ENCODE results near the gene ATF6B. TPM values are rescaled to one million over a fixed set of nuclear protein-coding genes. Genes with fewer than 3 reads are reported as not detected.

The ATF6B gene
- polyA plus RNA-seq, 2 donors, result 47.5 to 60.2 TPM

DNA sequence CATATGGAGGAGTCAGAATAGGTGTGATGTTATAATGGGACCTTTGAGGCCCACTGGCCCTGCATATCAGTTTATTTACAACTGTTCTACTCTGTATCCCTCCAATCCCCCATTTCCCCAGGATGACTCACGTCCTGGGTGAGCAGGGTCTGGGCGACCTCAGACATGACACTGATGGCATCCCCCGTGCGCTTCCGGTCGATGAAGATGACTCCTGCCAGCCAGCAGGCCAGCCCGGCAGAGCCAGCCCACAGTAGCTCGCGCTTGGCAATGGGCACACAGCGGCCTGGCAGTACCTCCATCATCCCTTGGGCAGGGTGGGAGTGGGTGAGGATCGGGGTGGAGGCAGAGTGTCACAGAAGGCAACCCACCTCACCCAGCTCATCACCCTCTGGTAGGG is 42.2 kb upstream of the ATF6B start:
- 91 to 93% methylated on average over 11 of the region's 11 CpGs for WGBS, 2 donors
- H3K36me3 ChIP-seq (ENCODE audit: control insufficient read depth in 2 of 2, insufficient read depth in 2 of 2, low read length in 1 of 2), result peaks cover 0 to 43% of the 10 kb centered on the region in 2 donors
- no peaks in the 10 kb centered on the region for H3K9me3 ChIP-seq (ENCODE audit: control insufficient read depth in 2 of 2, insufficient read depth in 1 of 2, low read depth in 1 of 2, low read length in 1 of 2)
- no peak overlapping the region for H3K4me3 ChIP-seq (ENCODE audit: low read depth in 1 of 2, low read length in 2 of 2)
- no peak overlapping the region for H3K27ac ChIP-seq (ENCODE audit: low read depth in 2 of 2, low read length in 1 of 2)
- H3K4me1 ChIP-seq (ENCODE audit: control insufficient read depth in 2 of 2, insufficient read depth in 2 of 2, low read length in 1 of 2), result peaks cover 2 to 5% of the 10 kb centered on the region in 2 donors
- H3K27me3 ChIP-seq (ENCODE audit: control insufficient read depth in 1 of 2, insufficient read depth in 2 of 2, low read length in 2 of 2), result no peaks in the 10 kb centered on the region

DNA sequence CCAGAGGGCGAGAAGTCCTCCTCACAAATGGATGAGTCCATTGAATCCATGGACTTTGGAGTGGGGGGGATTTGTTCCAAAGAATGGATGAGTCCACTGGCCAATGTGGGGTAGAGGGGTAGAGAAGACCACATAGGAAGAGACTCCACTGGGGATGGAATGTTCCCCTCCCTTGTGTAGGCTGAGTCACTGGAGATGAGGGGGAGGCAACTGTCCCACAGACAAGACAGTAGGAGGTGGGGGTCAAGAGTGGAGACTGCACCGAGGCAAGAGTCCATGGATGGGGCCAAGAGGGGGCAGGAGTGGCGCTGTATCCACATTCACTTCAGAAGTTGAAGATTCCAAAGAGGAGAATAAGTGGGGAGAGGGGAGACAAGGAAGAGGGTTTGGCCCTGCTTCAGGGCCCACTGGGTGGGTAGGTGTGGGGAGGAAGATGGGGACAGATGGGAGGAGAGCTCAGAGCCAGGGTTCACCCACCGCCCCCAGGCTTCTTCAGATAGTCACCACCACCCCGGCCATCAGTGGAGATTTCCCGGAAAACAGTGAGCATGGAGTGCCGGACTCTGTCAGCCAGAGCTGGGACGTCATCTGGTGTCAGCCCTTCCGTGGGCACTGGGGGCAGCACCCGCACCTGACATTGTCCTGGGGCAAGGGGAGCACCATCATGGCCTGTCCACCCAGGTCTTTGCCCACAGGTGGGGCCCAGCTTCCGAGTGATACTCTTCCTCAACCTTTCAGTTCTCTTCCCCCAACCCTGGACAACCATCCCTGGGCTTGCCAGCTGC is 41.0 kb upstream of the ATF6B start:
- no peak overlapping the region for H3K27ac ChIP-seq (ENCODE audit: low read depth in 2 of 2, low read length in 1 of 2)
- WGBS, 2 donors, result 78 to 84% methylated on average over 10 to 11 of the region's 11 CpGs

DNA sequence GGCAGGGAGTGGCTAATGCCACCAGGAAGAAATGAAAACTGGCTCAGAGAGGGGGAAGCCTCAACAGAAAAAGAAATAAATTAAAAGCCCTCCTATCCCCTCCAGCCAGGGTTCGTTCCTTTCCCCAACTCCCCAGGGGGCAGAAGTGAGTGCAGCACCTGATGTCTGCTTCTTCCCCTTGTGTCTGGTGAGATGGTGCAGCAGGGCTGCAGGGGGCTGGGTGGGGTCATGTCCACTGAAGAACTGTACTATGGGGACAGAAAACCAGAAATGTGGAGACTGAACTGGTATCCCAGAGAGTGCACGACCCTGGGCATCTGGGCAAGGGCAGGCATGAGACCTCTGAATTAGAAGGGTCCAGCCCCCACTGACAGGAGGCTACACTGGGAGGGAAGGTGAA is 40.3 kb upstream of the ATF6B start:
- H3K36me3 ChIP-seq (ENCODE audit: control insufficient read depth in 2 of 2, insufficient read depth in 2 of 2, low read length in 1 of 2), result peaks cover 0 to 43% of the 10 kb centered on the region in 2 donors
- H3K27ac ChIP-seq (ENCODE audit: low read depth in 2 of 2, low read length in 1 of 2), result peak overlapping the region in 1 of 2 donors; percentile 3
- no peak overlapping the region for H3K4me3 ChIP-seq (ENCODE audit: low read depth in 1 of 2, low read length in 2 of 2)
- H3K9me3 ChIP-seq (ENCODE audit: control insufficient read depth in 2 of 2, insufficient read depth in 1 of 2, low read depth in 1 of 2, low read length in 1 of 2), result no peaks in the 10 kb centered on the region
- H3K4me1 ChIP-seq (ENCODE audit: control insufficient read depth in 2 of 2, insufficient read depth in 2 of 2, low read length in 1 of 2), result peaks cover 0 to 3% of the 10 kb centered on the region in 2 donors
- 69 to 79% methylated on average over 2 of the region's 2 CpGs for WGBS, 2 donors
- H3K27me3 ChIP-seq (ENCODE audit: control insufficient read depth in 1 of 2, insufficient read depth in 2 of 2, low read length in 2 of 2), result no peaks in the 10 kb centered on the region

More for the DNA sequence above, 41.0 kb upstream of the ATF6B start:
- H3K4me3 ChIP-seq (ENCODE audit: low read depth in 1 of 2, low read length in 2 of 2), result no peak overlapping the region
- H3K9me3 ChIP-seq (ENCODE audit: control insufficient read depth in 2 of 2, insufficient read depth in 1 of 2, low read depth in 1 of 2, low read length in 1 of 2), result no peaks in the 10 kb centered on the region
- H3K36me3 ChIP-seq (ENCODE audit: control insufficient read depth in 2 of 2, insufficient read depth in 2 of 2, low read length in 1 of 2), result peaks cover 0 to 43% of the 10 kb centered on the region in 2 donors
- no peaks in the 10 kb centered on the region for H3K27me3 ChIP-seq (ENCODE audit: control insufficient read depth in 1 of 2, insufficient read depth in 2 of 2, low read length in 2 of 2)
- peaks cover 0 to 3% of the 10 kb centered on the region in 2 donors for H3K4me1 ChIP-seq (ENCODE audit: control insufficient read depth in 2 of 2, insufficient read depth in 2 of 2, low read length in 1 of 2)

- Histone ChIP-seq H3K36me3 (ENCODE audit: control insufficient read depth in 2 of 2, insufficient read depth in 2 of 2, low read length in 1 of 2) (peaks cover 0 to 44% of the 10 kb centered on the region in 2 donors), H3K27ac (ENCODE audit: low read depth in 2 of 2, low read length in 1 of 2) (no peak overlapping the region), H3K9me3 (ENCODE audit: control insufficient read depth in 2 of 2, insufficient read depth in 1 of 2, low read depth in 1 of 2, low read length in 1 of 2) (no peaks in the 10 kb centered on the region), H3K4me1 (ENCODE audit: control insufficient read depth in 2 of 2, insufficient read depth in 2 of 2, low read length in 1 of 2) (peaks cover 0 to 3% of the 10 kb centered on the region in 2 donors), H3K4me3 (ENCODE audit: low read depth in 1 of 2, low read length in 2 of 2) (no peak overlapping the region), H3K27me3 (ENCODE audit: control insufficient read depth in 1 of 2, insufficient read depth in 2 of 2, low read length in 2 of 2) (no peaks in the 10 kb centered on the region)
- 68 to 73% methylated on average over 6 of the region's 6 CpGs for WGBS, 2 donors
These were observed 39.8 kb upstream of the ATF6B start for GRCh38 chr6:32167761-32168262.

- Histone ChIP-seq H3K36me3 (ENCODE audit: control insufficient read depth in 2 of 2, insufficient read depth in 2 of 2, low read length in 1 of 2) (peaks cover 0 to 49% of the 10 kb centered on the region in 2 donors), H3K4me1 (ENCODE audit: control insufficient read depth in 2 of 2, insufficient read depth in 2 of 2, low read length in 1 of 2) (peaks cover 0 to 3% of the 10 kb centered on the region in 2 donors), H3K9me3 (ENCODE audit: control insufficient read depth in 2 of 2, insufficient read depth in 1 of 2, low read depth in 1 of 2, low read length in 1 of 2) (no peaks in the 10 kb centered on the region), H3K27ac (ENCODE audit: low read depth in 2 of 2, low read length in 1 of 2) (no peak overlapping the region), H3K4me3 (ENCODE audit: low read depth in 1 of 2, low read length in 2 of 2) (no peak overlapping the region), H3K27me3 (ENCODE audit: control insufficient read depth in 1 of 2, insufficient read depth in 2 of 2, low read length in 2 of 2) (no peaks in the 10 kb centered on the region)
- 74 to 77% methylated on average over 32 of the region's 32 CpGs for WGBS, 2 donors
These were observed 39.2 kb upstream of the ATF6B start for GRCh38 chr6:32167154-32167760.

DNA sequence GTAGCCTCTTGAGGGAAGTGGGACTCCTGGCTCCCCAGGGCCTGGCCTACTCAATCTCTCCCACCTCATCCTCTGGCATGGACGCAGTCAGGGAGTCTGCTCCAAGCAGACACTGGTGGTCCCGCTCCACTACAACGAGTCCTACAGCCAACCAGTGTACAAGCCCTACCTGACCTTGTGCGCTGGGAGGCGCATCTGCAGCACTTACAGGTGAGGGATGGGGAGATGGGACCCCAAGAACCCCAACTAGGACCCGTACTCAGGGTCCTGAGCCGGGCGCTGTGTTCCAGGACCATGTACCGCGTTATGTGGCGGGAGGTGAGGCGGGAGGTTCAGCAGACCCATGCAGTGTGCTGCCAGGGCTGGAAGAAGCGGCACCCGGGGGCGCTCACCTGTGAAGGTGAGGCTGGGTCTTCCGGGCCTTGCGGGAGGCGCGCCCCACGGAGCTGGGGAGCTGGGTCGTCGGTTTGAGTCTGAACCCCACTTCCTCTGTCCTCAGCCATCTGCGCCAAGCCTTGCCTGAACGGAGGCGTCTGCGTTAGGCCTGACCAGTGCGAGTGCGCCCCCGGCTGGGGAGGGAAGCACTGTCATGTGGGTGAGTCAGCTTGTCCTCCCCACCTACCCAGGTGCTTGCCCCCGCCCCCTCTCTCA is 38.5 kb upstream of the ATF6B start:
- H3K4me1 ChIP-seq (ENCODE audit: control insufficient read depth in 2 of 2, insufficient read depth in 2 of 2, low read length in 1 of 2), result peaks cover 0 to 3% of the 10 kb centered on the region in 2 donors
- H3K27ac ChIP-seq (ENCODE audit: low read depth in 2 of 2, low read length in 1 of 2), result no peak overlapping the region
- H3K4me3 ChIP-seq (ENCODE audit: low read depth in 1 of 2, low read length in 2 of 2), result no peak overlapping the region
- no peaks in the 10 kb centered on the region for H3K27me3 ChIP-seq (ENCODE audit: control insufficient read depth in 1 of 2, insufficient read depth in 2 of 2, low read length in 2 of 2)
- peaks cover 0 to 49% of the 10 kb centered on the region in 2 donors for H3K36me3 ChIP-seq (ENCODE audit: control insufficient read depth in 2 of 2, insufficient read depth in 2 of 2, low read length in 1 of 2)
- H3K9me3 ChIP-seq (ENCODE audit: control insufficient read depth in 2 of 2, insufficient read depth in 1 of 2, low read depth in 1 of 2, low read length in 1 of 2), result no peaks in the 10 kb centered on the region
- WGBS, 2 donors, result 85% methylated on average over 30 of the region's 30 CpGs

GRCh38 chr6:32164295-32164694 is 36.2 kb upstream of the ATF6B start, which contains the start of gene EGFL8:
Gene EGFL8, plus strand, starts transcription at chr6:32164595. Its CDS starts 1,571 bp downstream, at chr6:32166166.
- Histone ChIP-seq H3K27me3 (ENCODE audit: control insufficient read depth in 1 of 2, insufficient read depth in 2 of 2, low read length in 2 of 2) (no peaks in the 10 kb centered on the region), H3K4me1 (ENCODE audit: control insufficient read depth in 2 of 2, insufficient read depth in 2 of 2, low read length in 1 of 2) (peaks cover 0 to 3% of the 10 kb centered on the region in 2 donors), H3K4me3 (ENCODE audit: low read depth in 1 of 2, low read length in 2 of 2) (no peak within 1 kb of the TSS), H3K27ac (ENCODE audit: low read depth in 2 of 2, low read length in 1 of 2) (no peak within 1 kb of the TSS), H3K9me3 (ENCODE audit: control insufficient read depth in 2 of 2, insufficient read depth in 1 of 2, low read depth in 1 of 2, low read length in 1 of 2) (no peaks in the 10 kb centered on the region), H3K36me3 (ENCODE audit: control insufficient read depth in 2 of 2, insufficient read depth in 2 of 2, low read length in 1 of 2) (peaks cover 0 to 33% of the 10 kb centered on the region in 2 donors)

DNA sequence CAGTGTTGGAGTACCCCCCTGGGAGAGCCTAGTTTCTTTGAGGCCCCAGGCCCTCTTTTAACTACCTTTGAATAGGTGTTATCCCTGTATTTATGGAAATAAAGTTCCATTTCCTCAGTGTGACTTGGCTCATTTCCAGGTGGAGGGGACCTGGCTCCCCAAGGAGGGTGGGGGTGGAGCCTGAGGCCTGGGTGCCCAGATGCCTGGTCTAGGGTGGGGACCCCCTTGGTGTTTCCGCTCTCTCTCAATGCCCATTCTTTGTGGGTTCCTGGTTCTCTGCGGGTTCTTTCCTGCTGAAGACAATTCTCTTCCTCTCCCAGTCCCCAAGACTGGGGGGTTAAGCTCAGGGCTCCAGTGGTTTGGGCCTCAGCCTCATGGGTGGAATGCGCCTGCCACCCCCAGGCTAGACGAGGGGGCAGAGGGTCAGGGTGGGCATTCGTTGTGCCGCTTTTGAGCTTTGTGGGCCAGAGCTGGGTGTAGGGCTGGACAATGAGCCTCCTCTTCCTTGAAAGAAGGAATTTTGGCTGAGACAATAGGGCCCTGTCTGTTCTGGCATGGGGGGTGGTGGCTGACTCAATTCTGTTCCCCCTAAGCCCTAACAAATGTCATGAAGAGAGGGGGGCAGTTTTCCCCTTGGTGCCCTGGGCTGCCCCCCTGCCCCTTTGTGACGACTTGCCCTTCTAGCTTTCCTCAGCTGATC is 35.7 kb upstream of the ATF6B start:
- H3K36me3 ChIP-seq (ENCODE audit: control insufficient read depth in 2 of 2, insufficient read depth in 2 of 2, low read length in 1 of 2), result peaks cover 0 to 30% of the 10 kb centered on the region in 2 donors
- 86 to 88% methylated on average over 7 of the region's 7 CpGs for WGBS, 2 donors

GRCh38 chr6:32158052-32158451 is 30.0 kb upstream of the ATF6B start:
- Histone ChIP-seq H3K4me3 (ENCODE audit: low read depth in 1 of 2, low read length in 2 of 2) (no peak overlapping the region), H3K36me3 (ENCODE audit: control insufficient read depth in 2 of 2, insufficient read depth in 2 of 2, low read length in 1 of 2) (peaks cover 4 to 24% of the 10 kb centered on the region in 2 donors), H3K9me3 (ENCODE audit: control insufficient read depth in 2 of 2, insufficient read depth in 1 of 2, low read depth in 1 of 2, low read length in 1 of 2) (no peaks in the 10 kb centered on the region), H3K4me1 (ENCODE audit: control insufficient read depth in 2 of 2, insufficient read depth in 2 of 2, low read length in 1 of 2) (peaks cover 0 to 11% of the 10 kb centered on the region in 2 donors), H3K27ac (ENCODE audit: low read depth in 2 of 2, low read length in 1 of 2) (no peak overlapping the region), H3K27me3 (ENCODE audit: control insufficient read depth in 1 of 2, insufficient read depth in 2 of 2, low read length in 2 of 2) (no peaks in the 10 kb centered on the region)

More for the DNA sequence above, 35.7 kb upstream of the ATF6B start:
- Histone ChIP-seq H3K27ac (ENCODE audit: low read depth in 2 of 2, low read length in 1 of 2) (no peak overlapping the region), H3K9me3 (ENCODE audit: control insufficient read depth in 2 of 2, insufficient read depth in 1 of 2, low read depth in 1 of 2, low read length in 1 of 2) (no peaks in the 10 kb centered on the region), H3K4me3 (ENCODE audit: low read depth in 1 of 2, low read length in 2 of 2) (no peak overlapping the region), H3K27me3 (ENCODE audit: control insufficient read depth in 1 of 2, insufficient read depth in 2 of 2, low read length in 2 of 2) (no peaks in the 10 kb centered on the region), H3K4me1 (ENCODE audit: control insufficient read depth in 2 of 2, insufficient read depth in 2 of 2, low read length in 1 of 2) (peaks cover 0 to 3% of the 10 kb centered on the region in 2 donors)
